IMR-90 (cell line): ENCODE measurements around the gene CREB1. TPM values are rescaled to one million over a fixed set of nuclear protein-coding genes. Genes with fewer than 3 reads are reported as not detected.

ENCODE experiments used
- ATAC-seq: fragments of 200-7000 bp; cut with Tn5 transposase; 2 replicates; pipeline ENCODE4 v1.9.1; 2020; ENCODE audit warnings: low read depth, mild to moderate bottlenecking, moderate library complexity
- BruUV-seq: library from RNA; stranded (reverse); fragments of 400-500 nt; replicated peaks from 2 replicates; lab custom pipeline; 2021; lab: Mats Ljungman, UMichigan
- CTCF ChIA-PET: fragments of 300-600 bp; formaldehyde crosslinking; extraction: SDS; loops from one replicate; lab custom pipeline; 2021; ENCODE audit warnings: antibody characterized with exemption; lab: Yijun Ruan, JAX
- POLR2A ChIA-PET: fragments of 300-600 bp; sonication (Branson Sonifier 250); formaldehyde crosslinking; loops from one replicate; lab custom pipeline; 2022; ENCODE audit warnings: antibody characterized with exemption; ENCODE audit not compliant: unreplicated experiment; lab: Charles Lee
- DNase-seq: peaks from one replicate; pipeline ENCODE4 v3.0.0; 2013
- H2AFZ ChIP-seq: replicated peaks from 2 replicates; pipeline ENCODE3; 2013; ENCODE audit warnings: low read length, mild to moderate bottlenecking; ENCODE audit not compliant: poor library complexity
- H2AK5ac ChIP-seq: 2 replicates; pipeline ENCODE4 v1.6.1; 2013; ENCODE audit warnings: low read depth, low read length, inconsistent platforms
- H2AK9ac ChIP-seq: replicated peaks from 2 replicates; pipeline ENCODE3; 2013; ENCODE audit warnings: mild to moderate bottlenecking, low read depth, low read length, moderate library complexity; ENCODE audit not compliant: poor library complexity
- H2BK120ac ChIP-seq: 2 replicates; pipeline ENCODE4 v1.6.1; 2013; ENCODE audit warnings: low read depth, low read length, inconsistent platforms
- H2BK15ac ChIP-seq: 3 replicates; pipeline ENCODE4 v1.6.1; 2013; ENCODE audit warnings: low read depth, low read length, inconsistent platforms
- H2BK20ac ChIP-seq: 2 replicates; pipeline ENCODE4 v1.6.1; 2013; ENCODE audit warnings: low read depth, mild to moderate bottlenecking, inconsistent platforms, low read length, moderate library complexity
- H2BK5ac ChIP-seq: 2 replicates; pipeline ENCODE4 v1.6.1; 2013; ENCODE audit warnings: mild to moderate bottlenecking, low read depth, low read length, inconsistent platforms; ENCODE audit not compliant: poor library complexity, severe bottlenecking
- H3K14ac ChIP-seq: replicated peaks from 2 replicates; pipeline ENCODE4 v1.6.1; 2013; ENCODE audit warnings: low read depth, low read length, inconsistent platforms
- H3K18ac ChIP-seq: 2 replicates; pipeline ENCODE4 v1.6.1; 2013; ENCODE audit warnings: low read depth, low read length, control low read depth
- H3K23ac ChIP-seq: 2 replicates; pipeline ENCODE4 v1.6.1; 2013; ENCODE audit warnings: low read depth, low read length, inconsistent platforms
- H3K27ac ChIP-seq: 2 replicates; pipeline ENCODE4 v1.5.1; 2013; ENCODE audit warnings: mild to moderate bottlenecking, control low read depth, low read length; ENCODE audit not compliant: insufficient read depth
- H3K27me3 ChIP-seq: 2 replicates; pipeline ENCODE4 v1.6.1; 2013; ENCODE audit warnings: low read length; ENCODE audit not compliant: control insufficient read depth, insufficient read depth
- H3K36me3 ChIP-seq: 2 replicates; pipeline ENCODE4 v1.6.1; 2013; ENCODE audit warnings: low read length, mixed read lengths; ENCODE audit not compliant: control insufficient read depth, insufficient read depth
- H3K4ac ChIP-seq: 2 replicates; pipeline ENCODE4 v1.6.1; 2013; ENCODE audit warnings: low read depth, low read length, inconsistent platforms
- H3K4me1 ChIP-seq: 2 replicates; pipeline ENCODE4 v1.6.1; 2013; ENCODE audit warnings: low read length, mixed read lengths; ENCODE audit not compliant: control insufficient read depth, insufficient read depth
- H3K4me2 ChIP-seq: 2 replicates; pipeline ENCODE4 v1.6.1; 2013; ENCODE audit warnings: low read depth, mild to moderate bottlenecking, control low read depth, low read length, moderate library complexity
- H3K4me3 ChIP-seq: 2 replicates; pipeline ENCODE4 v1.5.1; 2013; ENCODE audit warnings: low read depth, mild to moderate bottlenecking, control low read depth, low read length, moderate library complexity; ENCODE audit not compliant: insufficient read depth
- H3K56ac ChIP-seq: 2 replicates; pipeline ENCODE4 v1.6.1; 2013; ENCODE audit warnings: low read length, inconsistent platforms; ENCODE audit not compliant: insufficient read depth; ENCODE audit errors: extremely low read depth
- H3K79me1 ChIP-seq, 2 experiments: 2 replicates each; pipeline ENCODE4 v1.6.1; 2013; ENCODE audit warnings: low read length in 2 of 2, inconsistent platforms in 1 of 2, low read depth in 1 of 2
- H3K9ac ChIP-seq: 2 replicates; pipeline ENCODE4 v1.6.1; 2013; ENCODE audit warnings: low read depth, low read length, control low read depth
- H3K9me1 ChIP-seq: 2 replicates; pipeline ENCODE4 v1.6.1; 2013; ENCODE audit warnings: low read length, inconsistent platforms; ENCODE audit not compliant: insufficient read depth
- H3K9me3 ChIP-seq: 2 replicates; pipeline ENCODE4 v1.6.1; 2013; ENCODE audit warnings: low read length; ENCODE audit not compliant: control insufficient read depth, insufficient read depth
- H4K20me1 ChIP-seq: 2 replicates; pipeline ENCODE4 v1.6.1; 2013; ENCODE audit warnings: low read length, inconsistent platforms; ENCODE audit not compliant: insufficient read depth
- H4K5ac ChIP-seq: 2 replicates; pipeline ENCODE4 v1.6.1; 2013; ENCODE audit warnings: mild to moderate bottlenecking, low read depth, low read length, control low read depth
- H4K8ac ChIP-seq, 2 experiments: 2 replicates each; pipeline ENCODE4 v1.6.1; 2013; ENCODE audit warnings: low read depth in 2 of 2, low read length in 2 of 2, control low read depth in 1 of 2, inconsistent platforms in 1 of 2
- H4K91ac ChIP-seq: 2 replicates; pipeline ENCODE4 v1.6.1; 2013; ENCODE audit warnings: low read depth, low read length, inconsistent platforms; ENCODE audit not compliant: insufficient read depth
- BHLHE40 ChIP-seq: fragments of 150-350 bp; IDR thresholded peaks from 2 replicates; pipeline ENCODE4 v1.6.1; 2016; ENCODE audit warnings: mild to moderate bottlenecking, low read depth, low read length
- CEBPB ChIP-seq: IDR thresholded peaks from 2 replicates; pipeline ENCODE4 v1.6.1; 2012; ENCODE audit warnings: low read depth, low read length, improper control_type of control experiment
- CHD1 ChIP-seq: IDR thresholded peaks from 2 replicates; pipeline ENCODE4 v1.6.1; 2012; ENCODE audit warnings: low read depth, low read length, improper control_type of control experiment
- FOS ChIP-seq: fragments of 150-350 bp; IDR thresholded peaks from 2 replicates; pipeline ENCODE4 v1.6.1; 2016; ENCODE audit warnings: low read depth, low read length
- MAFK ChIP-seq: IDR thresholded peaks from 2 replicates; pipeline ENCODE4 v1.6.1; 2012; ENCODE audit warnings: low read depth, low read length, improper control_type of control experiment
- MAZ ChIP-seq: IDR thresholded peaks from 2 replicates; pipeline ENCODE4 v1.6.1; 2012; ENCODE audit warnings: low read depth, mild to moderate bottlenecking, low read length, improper control_type of control experiment, moderate library complexity, borderline replicate concordance
- MXI1 ChIP-seq: IDR thresholded peaks from 2 replicates; pipeline ENCODE4 v1.6.1; 2012; ENCODE audit warnings: low read depth, mild to moderate bottlenecking, low read length, moderate library complexity, borderline replicate concordance
- NFE2L2 ChIP-seq: fragments of 150-350 bp; IDR thresholded peaks from 2 replicates; pipeline ENCODE4 v1.6.1; 2016; ENCODE audit warnings: low read depth, mild to moderate bottlenecking, low read length
- POLR2A ChIP-seq: IDR thresholded peaks from 2 replicates; pipeline ENCODE4 v1.6.1; 2012; ENCODE audit warnings: mild to moderate bottlenecking, low read depth, low read length
- RAD21 ChIP-seq: IDR thresholded peaks from 2 replicates; pipeline ENCODE4 v1.6.1; 2012; ENCODE audit warnings: low read length, improper control_type of control experiment
- RCOR1 ChIP-seq: IDR thresholded peaks from 2 replicates; pipeline ENCODE4 v1.6.1; 2012; ENCODE audit warnings: mild to moderate bottlenecking, low read length, improper control_type of control experiment; ENCODE audit not compliant: insufficient replicate concordance
- RFX5 ChIP-seq: IDR thresholded peaks from 2 replicates; pipeline ENCODE4 v1.8.0; 2012; ENCODE audit warnings: low read depth, mild to moderate bottlenecking, low read length, moderate library complexity
- SMC3 ChIP-seq: fragments of 150-350 bp; IDR thresholded peaks from 2 replicates; pipeline ENCODE4 v1.6.1; 2016; ENCODE audit warnings: low read depth, mild to moderate bottlenecking, antibody characterized with exemption, low read length, moderate library complexity
- WGBS, 2 experiments: methylation state at CpG; one replicate each; pipeline versions ENCODE4 v1.1.5 to v1.1.7; 2013; ENCODE audit warnings: missing lambda C conversion rate in 2 of 2; ENCODE audit not compliant: insufficient read length in 1 of 2; ENCODE audit errors: extremely low coverage in 2 of 2; 5-methylcytosine and 5-hydroxymethylcytosine counted together
- dilution Hi-C: fragments of 300-500 bp; cut with HindIII; formaldehyde crosslinking; loops from one replicate; pipeline ENCODE4 v1.14.3; 2018; ENCODE audit warnings: low sequenced_read_pairs; ENCODE audit not compliant: unreplicated experiment
- in situ Hi-C: fragments of 300-500 bp; cut with MboI; formaldehyde crosslinking; loops from 3 replicates; pipeline ENCODE4 v1.14.3; 2019; ENCODE audit warnings: low sequenced_read_pairs, inconsistent platforms, mixed read lengths
- intact Hi-C: fragments of 100-400 bp; cut with micrococcal nuclease; formaldehyde crosslinking; loops from 2 replicates; pipeline ENCODE4 v1.10.0; 2022
- polyA plus RNA-seq, 3 experiments: library from polyadenylated mRNA; depleted of rRNA; stranded (reverse); fragments of >200 nt; gene quantifications; 2 replicates each; pipeline ENCODE4 v1.2.3, GENCODE V29; 2012; ENCODE audit warnings: low replicate concordance in 1 of 3
- total RNA-seq: library from RNA; depleted of rRNA; stranded (reverse); fragments of >200 nt; gene quantifications from 2 replicates; pipeline ENCODE4 v1.2.3, GENCODE V29; 2012
- TF ChIP-seq, protein P1 (sequence below): fragments of 150-350 bp; IDR thresholded peaks from 2 replicates; pipeline ENCODE4 v1.6.1; 2016; ENCODE audit warnings: low read depth, mild to moderate bottlenecking, low read length, moderate library complexity, borderline replicate concordance
- TF ChIP-seq, protein P2 (sequence below): fragments of 150-350 bp; IDR thresholded peaks from 2 replicates; pipeline ENCODE4 v1.6.1; 2017; ENCODE audit warnings: mild to moderate bottlenecking, antibody characterized with exemption, low read length, low read depth
- TF ChIP-seq, protein P3 (sequence below): conservative IDR thresholded peaks from 2 replicates; pipeline ENCODE4 v1.5.1; 2012; ENCODE audit warnings: mild to moderate bottlenecking, low read depth, low read length, improper control_type of control experiment

The CREB1 gene
- total and polyA plus RNA-seq, 2 of the 4 experiments (the other 2 are of a cell fraction) = 22.4 to 94.5 TPM

DNA sequence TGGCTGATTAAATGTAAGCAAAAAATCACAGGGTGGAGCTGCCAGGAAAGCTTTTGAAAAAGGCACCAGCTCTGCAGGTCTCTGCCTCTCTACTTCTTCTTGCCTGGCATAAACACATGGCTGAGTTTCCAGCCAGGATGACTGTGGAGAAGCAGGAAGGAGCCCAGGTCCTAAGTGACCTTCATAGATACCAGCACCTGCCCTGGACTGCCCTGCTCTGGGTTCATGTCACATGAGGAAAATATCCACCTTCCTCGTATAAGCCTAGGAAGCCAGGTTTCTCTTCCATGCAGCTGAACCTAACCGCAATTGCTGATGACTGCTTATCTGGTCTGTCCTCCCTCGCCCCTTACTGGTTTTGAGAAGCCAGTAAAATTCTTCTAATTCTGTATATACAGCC lies 47.8 kb upstream of the CREB1 start:
- DNase-seq = no peak
- peak overlapping the region; percentile 77 for H2BK20ac ChIP-seq
- H3K9ac ChIP-seq = 0 out of 2 replicates have a peak overlapping the region, but pooled peaks have one; percentile 14
- H3K36me3 ChIP-seq = no peaks in the 10 kb centered on the region
- CTCF ChIA-PET = no interaction called here
- H3K4me3 ChIP-seq = no peak overlapping the region
- peak overlapping the region; percentile 35; the same call in 1 of the 2 replicates for H3K27ac ChIP-seq
- POLR2A ChIA-PET = no interaction called here
- H3K56ac ChIP-seq = no peak overlapping the region
- peaks cover 17% of the 10 kb centered on the region for H3K9me1 ChIP-seq
- H3K18ac ChIP-seq = peak overlapping the region; percentile 10; the same call in 1 of the 2 replicates
- H4K5ac ChIP-seq = peak overlapping the region; percentile 47; the same call in 1 of the 2 replicates
- peak overlapping the region; percentile 69 for H2BK5ac ChIP-seq
- no peak overlapping the region for H2AFZ ChIP-seq
- peaks cover 12% of the 10 kb centered on the region for H3K4me1 ChIP-seq
- H3K23ac ChIP-seq = peak overlapping the region; percentile 41; the same call in 1 of the 2 replicates
- BruUV-seq = no TSS peak
- H3K79me1 ChIP-seq = no peaks in the 10 kb centered on the region; a peak in 1 of 4 replicates
- intact Hi-C loops = loop anchor here (10.0 kb wide), 1 partner anchor 593 kb away; no protein-coding TSS in a partner anchor
- no peak for ATAC-seq
- H2AK5ac ChIP-seq = peak overlapping the region; percentile 73
- H3K4ac ChIP-seq = peak overlapping the region; percentile 48
- TF ChIP-seq RFX5 = no peak
- no peak for TF ChIP-seq CEBPB
- no peak for TF ChIP-seq MAFK
- TF ChIP-seq SMC3 = no peak
- TF ChIP-seq CHD1 = no peak
- no peak for TF ChIP-seq NFE2L2
- TF ChIP-seq RCOR1 = no peak
- no peak for TF ChIP-seq MAZ
- TF ChIP-seq, protein P1, sequence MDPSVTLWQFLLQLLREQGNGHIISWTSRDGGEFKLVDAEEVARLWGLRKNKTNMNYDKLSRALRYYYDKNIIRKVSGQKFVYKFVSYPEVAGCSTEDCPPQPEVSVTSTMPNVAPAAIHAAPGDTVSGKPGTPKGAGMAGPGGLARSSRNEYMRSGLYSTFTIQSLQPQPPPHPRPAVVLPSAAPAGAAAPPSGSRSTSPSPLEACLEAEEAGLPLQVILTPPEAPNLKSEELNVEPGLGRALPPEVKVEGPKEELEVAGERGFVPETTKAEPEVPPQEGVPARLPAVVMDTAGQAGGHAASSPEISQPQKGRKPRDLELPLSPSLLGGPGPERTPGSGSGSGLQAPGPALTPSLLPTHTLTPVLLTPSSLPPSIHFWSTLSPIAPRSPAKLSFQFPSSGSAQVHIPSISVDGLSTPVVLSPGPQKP = no peak
- TF ChIP-seq, protein P2, sequence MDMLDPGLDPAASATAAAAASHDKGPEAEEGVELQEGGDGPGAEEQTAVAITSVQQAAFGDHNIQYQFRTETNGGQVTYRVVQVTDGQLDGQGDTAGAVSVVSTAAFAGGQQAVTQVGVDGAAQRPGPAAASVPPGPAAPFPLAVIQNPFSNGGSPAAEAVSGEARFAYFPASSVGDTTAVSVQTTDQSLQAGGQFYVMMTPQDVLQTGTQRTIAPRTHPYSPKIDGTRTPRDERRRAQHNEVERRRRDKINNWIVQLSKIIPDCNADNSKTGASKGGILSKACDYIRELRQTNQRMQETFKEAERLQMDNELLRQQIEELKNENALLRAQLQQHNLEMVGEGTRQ = no peak
- TF ChIP-seq FOS = no peak
- TF ChIP-seq POLR2A = no peak
- TF ChIP-seq MXI1 = no peak
- TF ChIP-seq BHLHE40 = no peak
- no peak for TF ChIP-seq RAD21
- TF ChIP-seq, protein P3, sequence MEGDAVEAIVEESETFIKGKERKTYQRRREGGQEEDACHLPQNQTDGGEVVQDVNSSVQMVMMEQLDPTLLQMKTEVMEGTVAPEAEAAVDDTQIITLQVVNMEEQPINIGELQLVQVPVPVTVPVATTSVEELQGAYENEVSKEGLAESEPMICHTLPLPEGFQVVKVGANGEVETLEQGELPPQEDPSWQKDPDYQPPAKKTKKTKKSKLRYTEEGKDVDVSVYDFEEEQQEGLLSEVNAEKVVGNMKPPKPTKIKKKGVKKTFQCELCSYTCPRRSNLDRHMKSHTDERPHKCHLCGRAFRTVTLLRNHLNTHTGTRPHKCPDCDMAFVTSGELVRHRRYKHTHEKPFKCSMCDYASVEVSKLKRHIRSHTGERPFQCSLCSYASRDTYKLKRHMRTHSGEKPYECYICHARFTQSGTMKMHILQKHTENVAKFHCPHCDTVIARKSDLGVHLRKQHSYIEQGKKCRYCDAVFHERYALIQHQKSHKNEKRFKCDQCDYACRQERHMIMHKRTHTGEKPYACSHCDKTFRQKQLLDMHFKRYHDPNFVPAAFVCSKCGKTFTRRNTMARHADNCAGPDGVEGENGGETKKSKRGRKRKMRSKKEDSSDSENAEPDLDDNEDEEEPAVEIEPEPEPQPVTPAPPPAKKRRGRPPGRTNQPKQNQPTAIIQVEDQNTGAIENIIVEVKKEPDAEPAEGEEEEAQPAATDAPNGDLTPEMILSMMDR = no peak
- H2BK120ac ChIP-seq = peak overlapping the region; percentile 81
- H4K91ac ChIP-seq = peak overlapping the region; percentile 29
- H2AK9ac ChIP-seq = peak overlapping the region; percentile 70
- dilution Hi-C loops = no loop called here
- WGBS, 2 experiments = no CpG with 5 or more reads among the region's 3 CpGs
- in situ Hi-C loops = loop anchor here (25.0 kb wide), 1 partner anchor 580 kb away; no protein-coding TSS in a partner anchor
- H3K14ac ChIP-seq = peak overlapping the region; percentile 12
- H4K8ac ChIP-seq = peak overlapping the region in 1 of 2 experiments; percentile 18; a peak in 2 of 4 replicates
- H2BK15ac ChIP-seq = peak overlapping the region; percentile 54; the same call in 1 of the 3 replicates
- H3K27me3 ChIP-seq = no peaks in the 10 kb centered on the region
- no peaks in the 10 kb centered on the region for H3K9me3 ChIP-seq
- no peak overlapping the region for H3K4me2 ChIP-seq
- H4K20me1 ChIP-seq = no peaks in the 10 kb centered on the region
